Measurements from ENCODE around the gene ATP2B3.

GRCh38 chrX:153593811-153594500, 76.5 kb downstream of the ATP2B3 start:
- no peak for TF ChIP-seq CTCF (IDR thresholded peaks at IDR 0.05)
- no peak for TF ChIP-seq POLR2A (IDR thresholded peaks at IDR 0.05)
